Hematopoietic multipotent progenitor cell (in vitro differentiated cells): ENCODE measurements around the gene MYO1D. TPM values are rescaled to one million over a fixed set of nuclear protein-coding genes. Genes with fewer than 3 reads are reported as not detected.

Experiments used
- DNase-seq, 3 donors: peaks; one replicate each; pipeline ENCODE4 v3.0.0-alpha.2; 2011 to 2015; ENCODE audit warnings: low read depth in 2 of 3, low spot score in 2 of 3
- total RNA-seq: library from RNA; depleted of rRNA; stranded (reverse); fragments of >200 nt; gene quantifications from one replicate; pipeline ENCODE4 v1.2.3, GENCODE V29; 2012

The MYO1D gene
- total RNA-seq, 1 donor = 8.1 TPM

DNA sequence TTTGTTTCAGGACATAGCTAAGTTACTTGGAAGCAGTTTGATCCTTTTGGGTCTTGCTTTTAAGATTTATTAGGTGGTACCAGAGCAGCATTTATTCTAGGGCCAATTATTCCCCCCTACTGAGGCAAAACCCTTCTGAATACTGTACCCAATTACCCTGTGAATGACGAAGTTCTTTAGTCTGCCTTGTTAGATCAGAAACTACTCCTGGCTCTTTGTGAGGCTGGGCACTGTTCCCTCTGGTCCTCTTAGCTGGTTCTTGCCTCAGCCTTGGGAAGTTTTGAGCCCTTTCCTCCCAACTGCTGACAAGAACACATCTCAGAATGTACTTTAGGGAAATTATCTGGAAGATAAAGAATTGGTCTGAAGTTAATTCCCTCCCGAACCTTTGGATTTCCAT, 274.5 kb downstream of the MYO1D start:
- DNase-seq = no peak

DNA sequence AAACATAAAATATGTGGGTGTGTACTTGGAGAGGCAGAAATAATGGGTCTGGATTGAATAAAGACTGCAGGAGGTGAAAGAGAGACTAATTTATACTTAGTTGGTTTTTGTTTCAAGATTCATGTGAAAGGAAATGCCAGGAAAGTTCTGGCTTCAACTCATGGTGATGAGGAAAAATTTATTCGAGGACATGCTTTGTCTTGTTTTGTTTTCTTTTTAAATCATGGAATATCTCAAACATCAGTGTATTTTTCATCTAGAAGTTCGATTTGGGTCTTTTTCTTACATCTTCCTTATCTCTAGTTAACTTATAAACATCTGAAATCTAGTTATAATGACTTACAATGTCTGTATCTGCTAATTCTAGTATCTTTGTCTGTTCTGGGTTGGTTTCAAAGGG, 275.1 kb downstream of the MYO1D start:
- no peak for DNase-seq

DNA sequence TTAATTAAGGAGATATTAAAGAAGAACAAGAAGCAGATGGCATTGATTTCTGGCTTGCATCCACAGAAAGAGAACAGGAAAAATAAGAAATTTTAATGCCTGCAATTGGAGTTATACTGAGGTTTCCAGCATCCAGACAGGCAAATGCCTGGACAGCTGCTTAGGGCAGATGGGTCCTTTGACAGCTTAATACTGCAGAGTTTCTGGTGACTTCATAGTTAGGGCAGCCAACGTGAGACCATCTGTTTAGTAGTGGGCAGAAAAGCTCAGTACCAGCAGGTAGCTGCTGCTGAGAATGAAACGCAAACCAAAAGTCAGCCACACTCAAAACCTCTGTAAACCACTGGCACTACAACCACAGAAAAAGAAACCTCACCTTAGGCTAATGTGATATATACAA, 280.3 kb downstream of the MYO1D start:
- no peak for DNase-seq

DNA sequence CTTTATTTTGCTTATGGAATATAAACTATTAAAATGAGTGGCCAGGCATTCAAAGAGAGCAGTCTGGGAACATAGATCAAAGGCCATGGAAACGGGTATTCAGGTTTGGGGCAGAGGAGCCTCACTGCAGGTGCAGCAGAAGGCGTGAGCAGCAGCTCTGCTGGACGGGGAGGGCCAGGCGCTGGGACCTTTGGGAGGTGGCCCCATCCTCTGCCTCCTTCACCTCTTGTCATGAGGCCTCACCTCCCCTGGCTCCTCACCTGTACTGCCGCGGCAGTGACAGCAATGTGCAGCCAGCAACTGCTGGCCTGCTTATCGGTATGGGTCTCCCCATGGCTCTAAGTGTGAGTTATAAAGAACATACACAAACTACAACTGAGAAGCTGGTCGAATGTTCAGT, 280.7 kb downstream of the MYO1D start:
- DNase-seq = no peak

DNA sequence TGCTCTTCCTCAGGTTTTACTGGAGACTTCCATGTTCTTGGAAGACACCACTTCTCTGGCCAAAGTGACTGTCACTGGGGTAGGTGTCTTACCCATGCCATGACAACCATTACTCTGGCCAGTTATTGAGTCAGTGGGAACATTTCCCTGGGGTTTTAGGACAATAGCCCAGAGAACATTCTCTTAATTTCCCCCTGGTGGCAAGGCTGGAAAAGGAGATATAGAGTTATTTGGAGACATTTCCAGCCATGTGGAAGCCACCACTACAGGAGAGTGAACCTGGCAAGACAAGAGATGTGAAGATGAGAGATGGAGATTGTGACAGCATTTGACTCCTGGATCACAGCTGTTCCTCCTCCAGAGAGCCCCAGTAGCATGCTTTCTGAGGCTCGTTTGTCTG, 283.9 kb downstream of the MYO1D start:
- no peak for DNase-seq

DNA sequence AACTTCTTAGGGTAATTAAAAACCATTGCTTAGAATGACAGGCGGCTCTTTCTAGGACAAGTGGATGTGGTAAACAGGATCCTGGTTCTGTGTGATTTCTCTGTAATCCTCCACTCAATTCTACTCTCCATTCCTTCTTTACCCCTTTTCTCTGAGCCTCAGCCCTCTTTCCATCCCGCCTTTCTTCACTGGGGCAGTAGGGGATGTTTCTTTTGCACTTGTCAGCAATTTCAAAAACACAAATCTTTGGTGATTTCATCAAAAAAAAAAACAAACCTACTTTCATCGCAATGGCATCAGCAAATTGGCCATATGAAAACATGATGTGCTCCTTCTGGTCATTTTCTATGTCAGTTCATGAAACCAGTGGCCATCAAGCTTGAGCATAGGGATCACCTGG, 285.5 kb downstream of the MYO1D start:
- DNase-seq = no peak

DNA sequence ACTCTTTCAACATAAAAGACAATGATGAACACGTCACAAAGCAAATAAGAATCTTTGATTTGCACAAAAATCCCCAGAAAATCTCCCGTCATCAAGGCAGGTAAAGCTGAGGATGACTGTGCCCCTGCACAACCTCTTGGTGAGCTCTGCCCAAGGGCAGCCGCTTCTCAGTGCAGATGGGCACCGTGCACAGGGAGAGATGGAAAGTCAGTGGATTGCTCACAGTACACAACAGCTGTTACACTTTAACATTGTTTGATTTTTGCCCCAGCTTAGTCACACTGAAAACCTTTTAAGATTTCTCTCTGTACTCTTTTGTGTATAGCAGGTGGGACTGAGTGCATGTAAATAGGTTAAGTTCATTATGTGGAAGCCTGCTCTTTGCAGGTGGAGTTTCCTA, 285.9 kb downstream of the MYO1D start:
- no peak for DNase-seq

DNA sequence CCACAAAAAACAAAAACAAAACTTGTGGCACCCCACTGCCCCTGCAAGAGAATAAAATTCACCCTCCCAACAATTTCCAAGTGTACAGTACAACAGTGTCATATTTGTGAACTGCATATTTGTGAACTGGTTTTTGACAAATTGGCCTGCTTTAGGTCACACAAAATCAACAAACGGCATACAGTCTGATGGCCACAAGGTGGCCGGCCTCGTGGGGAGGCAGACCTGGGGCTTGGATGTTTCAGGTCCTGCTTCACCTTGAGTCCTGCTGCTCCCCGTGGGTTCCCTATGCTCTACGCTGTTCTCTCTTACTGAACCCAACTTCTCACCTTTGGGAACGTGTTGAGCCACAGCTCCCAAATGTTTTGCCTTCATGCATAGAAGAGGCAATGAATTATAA, 287.9 kb downstream of the MYO1D start:
- DNase-seq = no peak

DNA sequence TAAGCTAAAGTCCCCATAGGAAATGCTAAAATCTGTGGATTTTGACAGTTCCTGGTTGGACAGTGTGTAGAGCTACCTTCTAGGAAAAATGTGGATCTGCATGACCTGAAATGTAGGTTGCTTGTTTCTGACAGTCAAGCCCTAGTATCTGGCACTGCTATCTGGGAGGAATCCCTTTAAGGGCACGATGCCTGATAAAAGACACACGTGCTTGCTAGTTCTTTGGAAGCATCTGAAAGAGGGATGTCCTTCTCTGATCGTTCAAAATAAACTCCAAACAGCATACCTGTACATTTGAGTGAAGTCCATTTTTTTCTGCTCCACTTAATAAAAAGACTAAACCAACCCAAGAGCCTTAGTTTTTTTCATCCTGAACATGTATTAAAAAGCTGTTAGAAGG, 288.8 kb downstream of the MYO1D start:
- no peak for DNase-seq

DNA sequence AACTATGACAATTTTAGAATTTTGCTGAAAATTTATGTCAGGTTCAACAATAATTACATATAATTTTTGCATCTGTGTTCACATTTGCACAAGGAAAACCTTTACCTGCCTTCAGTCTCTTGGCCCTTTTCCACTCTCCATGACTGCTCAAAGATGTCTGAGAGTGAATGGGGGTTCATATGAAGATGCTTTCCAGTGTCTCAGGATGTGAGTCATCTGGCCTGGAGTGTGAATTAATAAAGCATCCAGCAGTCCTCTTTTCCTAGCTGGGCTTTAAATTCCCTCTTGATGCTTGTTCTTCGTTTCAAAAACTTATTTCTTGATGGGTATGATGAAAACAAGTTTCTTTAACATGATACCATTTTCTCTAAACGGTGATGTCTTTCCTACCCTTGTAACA, 290.3 kb downstream of the MYO1D start:
- DNase-seq = no peak

DNA sequence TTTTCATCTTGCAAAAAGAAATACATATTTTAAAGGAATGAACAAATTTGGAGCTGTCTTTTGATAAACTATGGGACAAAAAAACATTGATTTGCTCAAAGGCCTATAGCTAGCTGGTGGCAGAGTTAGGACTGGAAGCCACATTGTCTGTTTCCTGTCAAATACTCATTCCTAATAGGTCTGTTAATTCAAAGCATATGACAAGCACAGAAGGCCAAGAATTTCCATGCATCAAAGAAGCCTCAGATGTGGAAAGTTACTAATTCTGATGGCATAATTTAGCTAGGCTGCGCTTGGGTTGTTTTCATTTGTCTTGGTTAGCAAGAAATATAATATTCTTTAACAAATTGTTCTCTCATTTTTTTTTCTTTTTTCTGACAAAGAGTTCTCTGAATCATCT, 292.1 kb downstream of the MYO1D start:
- DNase-seq = no peak

DNA sequence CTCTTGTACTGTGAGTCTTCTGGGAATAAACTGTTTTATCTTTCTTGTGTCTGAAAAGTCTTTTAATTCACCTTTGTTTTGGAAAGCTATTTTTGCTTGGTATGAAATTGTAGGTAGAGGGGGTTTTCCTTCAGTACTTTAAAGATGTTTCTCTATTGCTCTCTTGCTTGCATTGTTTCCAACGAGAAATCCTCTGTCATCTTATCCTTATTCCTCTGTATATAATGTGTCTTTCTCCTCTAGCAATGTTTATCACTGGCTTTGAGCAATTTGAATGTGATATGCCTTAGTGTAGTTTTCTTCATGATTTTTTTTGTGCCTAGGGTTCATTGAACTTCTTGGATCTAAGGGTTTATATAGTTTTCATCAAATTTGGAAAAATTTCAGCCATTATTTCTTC, 293.9 kb downstream of the MYO1D start:
- no peak for DNase-seq

DNA sequence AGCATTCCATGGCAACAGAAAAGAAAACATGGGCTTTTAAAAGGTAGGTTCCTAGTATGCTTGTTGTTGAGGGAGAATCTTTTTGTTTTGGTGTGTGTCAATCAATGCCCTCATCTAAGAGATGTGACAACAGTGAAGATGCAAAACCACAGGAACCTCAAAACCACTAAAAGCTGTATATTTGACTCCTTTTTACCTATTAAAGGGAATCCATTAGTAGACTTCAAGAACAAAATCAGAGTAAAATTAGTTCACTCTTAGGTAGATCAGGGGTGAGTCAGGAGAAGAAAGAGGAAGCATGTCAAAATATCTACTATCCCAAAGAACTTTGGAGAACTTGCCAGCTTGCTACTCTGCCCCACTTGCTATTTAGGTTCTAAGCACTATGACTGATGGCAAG, 301.1 kb downstream of the MYO1D start:
- DNase-seq = no peak

DNA sequence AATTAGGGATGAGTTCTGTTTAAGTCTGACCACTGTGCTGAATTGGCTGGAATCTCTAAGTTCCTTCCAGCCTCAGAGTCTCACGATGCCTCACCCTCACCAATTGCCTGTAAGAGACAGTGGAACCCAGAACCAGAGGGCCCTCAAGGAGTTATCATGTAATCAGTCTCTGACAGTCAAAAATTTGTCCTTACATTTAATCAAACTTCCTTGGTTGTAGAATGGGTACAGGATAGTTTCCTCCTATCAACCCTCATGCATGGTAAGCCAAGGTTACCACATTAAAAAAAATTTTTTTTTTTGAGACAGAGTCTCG, 306.9 kb downstream of the MYO1D start:
- no peak for DNase-seq

DNA sequence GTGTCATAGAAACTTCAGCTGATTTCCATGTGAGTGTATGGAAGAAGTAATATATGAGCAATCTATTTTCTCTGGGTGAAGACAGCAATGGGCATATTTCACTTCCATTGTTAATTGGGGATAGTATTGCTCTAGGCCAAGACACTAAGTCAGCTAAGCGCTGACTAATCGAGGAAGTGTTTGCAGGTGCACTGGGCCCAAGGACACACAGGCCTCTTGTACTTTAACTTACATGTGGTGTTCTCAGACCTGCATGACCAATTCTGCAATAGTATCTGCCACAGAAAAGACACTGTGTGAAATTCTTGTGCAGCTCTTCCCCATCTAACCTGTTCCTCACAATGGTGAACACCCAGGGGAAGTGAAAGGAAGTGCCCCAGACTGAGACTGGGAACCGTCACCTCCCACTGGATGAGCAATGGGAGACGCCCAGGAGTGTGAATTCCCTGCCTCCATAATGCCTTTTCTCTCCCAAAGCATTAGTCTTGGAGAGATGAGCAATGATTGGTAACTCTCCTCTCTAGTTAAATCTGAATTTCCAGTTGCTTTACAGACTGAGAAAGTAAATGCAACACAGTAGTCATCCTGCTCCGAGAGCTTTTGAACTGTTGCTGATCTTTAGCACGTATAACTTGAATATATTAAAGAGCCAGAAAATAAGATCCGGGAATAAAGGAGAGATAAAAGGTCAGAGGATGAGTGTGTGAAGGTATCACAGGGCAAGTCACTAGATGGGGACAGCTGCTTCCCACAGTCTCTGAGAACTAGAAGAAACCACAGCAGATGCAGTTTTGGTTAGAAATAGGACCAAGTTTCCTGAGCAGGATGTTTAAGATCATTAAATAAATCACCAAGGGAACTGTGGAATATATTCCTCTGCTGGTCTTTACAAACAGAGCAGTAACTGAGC, 307.5 kb downstream of the MYO1D start:
- peak in 1 of 3 donors; percentile 16 for DNase-seq

DNA sequence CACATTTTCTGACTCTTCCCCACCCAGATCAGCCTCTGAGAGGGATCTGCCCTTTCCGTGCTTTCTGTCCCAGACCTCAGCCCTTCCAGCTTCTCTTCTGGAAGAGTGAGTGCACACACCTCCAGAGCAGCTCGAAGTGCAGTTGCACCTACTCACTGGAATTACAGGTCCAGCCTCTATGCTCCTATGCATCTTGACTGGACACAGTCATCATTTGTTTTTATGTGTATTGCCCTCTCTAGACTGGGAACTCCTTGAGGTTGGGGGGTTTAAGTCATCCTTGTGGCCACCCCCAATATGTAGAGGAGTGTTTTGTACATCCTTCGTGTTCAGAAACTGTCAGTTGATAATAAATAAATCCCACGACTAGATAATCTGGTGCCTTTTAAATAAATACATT, 308.2 kb downstream of the MYO1D start:
- no peak for DNase-seq

DNA sequence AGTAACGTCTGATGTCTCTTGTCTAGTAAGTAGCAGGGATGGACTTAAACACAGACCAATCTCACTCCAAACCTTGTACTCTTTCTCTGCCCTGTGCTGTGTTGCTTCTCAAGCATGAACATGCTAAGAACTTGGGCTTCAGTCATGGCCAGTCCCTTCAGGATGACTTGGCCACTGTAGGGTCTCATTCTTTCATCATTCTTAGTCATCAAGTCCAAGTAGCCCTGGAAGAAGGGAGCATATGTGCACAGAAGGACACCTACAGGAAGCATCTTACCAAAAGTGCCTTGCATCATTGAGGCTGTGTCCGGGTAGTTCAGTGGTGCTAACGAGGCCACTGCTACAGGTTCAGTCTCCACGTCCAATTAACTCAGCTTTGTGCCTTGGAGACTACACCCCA, 309.4 kb downstream of the MYO1D start:
- DNase-seq = no peak

DNA sequence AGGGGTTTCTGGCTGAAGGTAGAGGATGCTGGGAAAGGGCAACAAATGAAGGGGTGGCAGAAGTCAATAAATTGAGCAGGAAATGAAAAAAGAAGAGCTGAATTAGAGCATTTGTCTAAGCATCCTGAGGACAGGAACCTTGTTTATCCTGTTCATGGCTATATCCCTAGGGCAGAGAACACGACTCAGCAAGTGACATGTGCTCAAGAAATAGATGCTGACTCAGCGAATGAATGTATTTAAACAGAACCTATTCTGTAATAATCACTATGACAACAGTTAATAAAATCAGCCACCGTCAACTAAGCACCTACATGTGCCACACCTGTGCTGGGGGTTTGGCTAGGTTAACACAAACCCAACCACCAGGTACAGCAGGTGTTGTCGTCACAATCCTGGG, 309.8 kb downstream of the MYO1D start:
- DNase-seq = no peak

DNA sequence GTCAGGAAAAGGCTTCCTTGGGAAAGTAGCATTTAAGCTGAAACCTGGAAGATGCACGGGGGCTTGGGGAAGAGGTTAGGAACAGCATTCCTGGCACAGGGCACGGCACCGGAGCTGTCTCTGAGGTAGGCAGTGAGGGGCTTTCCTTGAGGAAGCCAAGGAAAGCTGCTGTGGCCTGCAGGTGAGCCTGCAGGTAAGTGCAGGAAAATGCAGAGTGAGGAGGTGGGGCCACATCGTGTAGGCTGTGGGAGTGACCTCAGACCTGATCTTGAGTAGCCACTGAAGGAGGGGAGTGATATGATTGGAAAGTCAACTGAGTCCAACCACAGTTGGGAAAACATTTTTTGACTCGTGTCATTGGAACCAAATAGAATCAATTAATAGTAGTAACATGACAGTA, 310.6 kb downstream of the MYO1D start:
- no peak for DNase-seq

DNA sequence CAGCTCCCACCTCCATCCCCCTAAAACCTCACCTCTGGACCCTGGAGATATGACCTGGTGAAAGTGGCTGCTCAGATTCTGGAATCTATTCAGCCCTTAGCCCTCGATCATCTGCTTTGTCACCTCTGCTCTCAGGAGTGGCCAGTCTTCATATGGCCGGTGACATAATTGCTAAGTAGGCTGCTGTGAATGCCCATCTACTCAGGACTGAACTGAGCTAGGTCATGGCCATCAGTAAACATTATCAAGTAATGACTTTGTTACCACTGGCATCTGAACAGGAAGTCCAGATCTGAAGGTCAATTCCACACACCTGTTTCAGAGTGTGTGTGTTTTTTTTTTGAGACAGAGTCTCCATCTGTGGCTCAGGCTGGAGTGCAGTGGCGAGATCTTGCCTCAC, 311.5 kb downstream of the MYO1D start:
- no peak for DNase-seq

DNA sequence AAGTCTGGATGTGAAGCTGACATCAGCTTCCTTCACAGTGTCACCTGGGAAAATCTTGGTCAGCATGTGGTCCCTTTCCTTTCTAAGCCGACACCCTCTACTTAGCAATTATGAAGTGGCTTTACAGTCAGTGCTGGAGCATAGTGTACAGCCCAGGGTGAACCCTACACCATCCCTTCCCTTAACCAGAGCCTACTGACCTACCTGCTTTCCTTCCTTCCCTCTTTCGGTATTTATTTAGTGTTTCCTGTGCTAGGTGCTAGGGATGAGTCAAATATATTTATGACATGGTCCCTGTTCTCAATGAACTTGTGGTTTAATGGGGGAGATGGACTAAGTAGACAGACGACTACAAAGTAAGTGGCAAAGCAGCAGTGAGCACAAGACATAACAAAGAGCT, 312.6 kb downstream of the MYO1D start:
- no peak for DNase-seq

DNA sequence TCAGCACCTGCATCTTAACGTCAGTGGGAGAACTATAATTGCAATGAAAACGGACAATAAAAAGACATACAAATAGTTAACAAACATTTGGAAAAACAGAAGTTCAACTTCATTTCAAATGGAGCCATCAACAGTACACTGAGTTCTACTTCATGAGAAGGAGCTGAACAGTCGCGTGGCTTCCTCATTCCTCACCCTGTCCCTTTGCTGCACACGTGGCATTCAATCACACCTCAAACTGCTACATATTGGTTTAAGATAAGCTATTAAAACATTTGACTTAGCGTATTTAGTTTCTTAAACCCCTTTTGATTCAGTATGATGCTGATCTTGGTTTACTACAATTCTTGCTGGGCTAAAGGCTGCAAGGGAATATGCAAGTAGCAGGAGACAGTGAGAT, 313.3 kb downstream of the MYO1D start:
- no peak for DNase-seq

DNA sequence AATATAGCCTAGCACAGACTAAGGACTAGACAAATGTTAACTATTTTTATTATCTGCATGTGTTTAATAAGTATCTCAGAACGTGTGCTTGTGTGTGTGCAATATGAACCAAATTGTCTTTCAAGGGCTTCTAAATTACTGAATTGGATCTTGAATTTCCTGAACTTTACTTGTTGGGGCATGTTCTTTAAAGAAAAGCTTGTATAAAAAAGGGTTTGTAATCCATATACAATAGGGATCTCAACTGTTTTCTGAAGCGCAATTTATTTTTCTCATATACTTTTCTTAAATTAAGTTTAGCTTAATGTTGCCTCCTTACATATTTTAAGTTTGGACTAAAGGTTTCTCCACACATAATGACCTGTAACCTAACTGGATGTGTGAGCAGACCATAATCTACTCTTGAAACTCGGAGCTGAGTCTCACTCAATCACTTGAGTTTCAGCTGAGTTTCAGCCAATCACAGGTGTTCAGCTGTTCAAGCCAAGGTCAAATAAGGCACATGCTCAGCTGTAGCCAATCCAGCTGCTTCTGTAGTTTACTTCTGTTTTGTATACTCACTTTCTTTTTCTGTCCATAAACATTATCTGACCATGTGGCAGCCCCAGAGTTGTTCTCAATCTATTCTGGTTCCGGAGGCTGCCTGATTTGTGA, 317.8 kb downstream of the MYO1D start:
- DNase-seq = no peak
